SU-DHL-6 (cell line): ENCODE data around the gene KAZN.

Experiments
- H2AFZ ChIP-seq: fragments of 200-600 bp; sonication (generic); 2 replicates; pipeline ENCODE4 v1.6.1; 2014; ENCODE audit warnings: low read depth, mild to moderate bottlenecking, moderate library complexity, mixed read lengths, antibody characterized with exemption, low read length; ENCODE audit not compliant: severe bottlenecking
- H3F3A ChIP-seq: fragments of 200-600 bp; shearing (Covaris generic); 2 replicates; pipeline ENCODE4 v1.6.0; 2016; ENCODE audit warnings: antibody characterized with exemption, mild to moderate bottlenecking; ENCODE audit not compliant: insufficient read depth
- H3K27ac ChIP-seq: fragments of 200-600 bp; sonication (generic); 2 replicates; pipeline ENCODE4 v1.5.1; 2016; ENCODE audit warnings: low read depth, mild to moderate bottlenecking, low read length, moderate library complexity, mixed read lengths
- H3K27me3 ChIP-seq: fragments of 200-600 bp; sonication (generic), shearing (Covaris generic); 2 replicates; pipeline ENCODE4 v1.6.0; 2014; ENCODE audit warnings: mild to moderate bottlenecking, low read length
- H3K36me3 ChIP-seq: fragments of 200-600 bp; sonication (generic); 2 replicates; pipeline ENCODE4 v1.6.1; 2014; ENCODE audit warnings: mild to moderate bottlenecking, low read length, mixed read lengths
- H3K4me2 ChIP-seq: fragments of 300-600, 200-600 bp; shearing (Covaris generic), sonication (generic); 2 replicates; pipeline ENCODE4 v1.6.0; 2014; ENCODE audit warnings: low read length, low read depth, mild to moderate bottlenecking; ENCODE audit not compliant: poor library complexity, severe bottlenecking
- H3K4me3 ChIP-seq: fragments of 200-600 bp; sonication (generic); 2 replicates; pipeline ENCODE4 v1.5.1; 2014; ENCODE audit warnings: antibody characterized with exemption, low read length, mild to moderate bottlenecking, mixed read lengths; ENCODE audit not compliant: insufficient read depth, poor library complexity, severe bottlenecking
- H3K79me2 ChIP-seq: fragments of 200-600 bp; sonication (generic); 2 replicates; pipeline ENCODE4 v1.6.1; 2014; ENCODE audit warnings: mild to moderate bottlenecking, low read length, moderate library complexity; ENCODE audit not compliant: insufficient read depth
- H3K9ac ChIP-seq: fragments of 200-600 bp; sonication (generic); 2 replicates; pipeline ENCODE4 v1.7.0; 2014; ENCODE audit warnings: mild to moderate bottlenecking, low read length
- H3K9me2 ChIP-seq: fragments of 200-600 bp; sonication (generic); replicated peaks from 2 replicates; pipeline ENCODE4 v1.6.1; 2014; ENCODE audit warnings: low read length; ENCODE audit not compliant: insufficient read depth
- H3K9me3 ChIP-seq: fragments of 200-600 bp; sonication (generic); 2 replicates; pipeline ENCODE4 v1.6.1; 2014; ENCODE audit warnings: low read length, mixed read lengths; ENCODE audit not compliant: insufficient read depth
- H4K20me1 ChIP-seq: fragments of 200-600 bp; sonication (generic); 2 replicates; pipeline ENCODE4 v1.6.1; 2014; ENCODE audit warnings: low read depth, mild to moderate bottlenecking, antibody characterized with exemption, low read length, moderate library complexity, mixed read lengths
- EZH2phosphoT487 ChIP-seq: fragments of 200-600 bp; sonication (generic), shearing (Covaris generic); conservative IDR thresholded peaks from 2 replicates; pipeline ENCODE4 v1.6.1; 2018; ENCODE audit warnings: mild to moderate bottlenecking, antibody characterized with exemption, low read length, moderate library complexity, mixed read lengths
- TF ChIP-seq, protein P1 (sequence below): fragments of 200-600 bp; sonication (generic); IDR thresholded peaks from one replicate; pipeline ENCODE4 v1.5.1; 2017; ENCODE audit warnings: antibody characterized with exemption, mild to moderate bottlenecking, low read length, moderate library complexity; ENCODE audit not compliant: insufficient read depth, poor library complexity, severe bottlenecking

KAZN gene

DNA sequence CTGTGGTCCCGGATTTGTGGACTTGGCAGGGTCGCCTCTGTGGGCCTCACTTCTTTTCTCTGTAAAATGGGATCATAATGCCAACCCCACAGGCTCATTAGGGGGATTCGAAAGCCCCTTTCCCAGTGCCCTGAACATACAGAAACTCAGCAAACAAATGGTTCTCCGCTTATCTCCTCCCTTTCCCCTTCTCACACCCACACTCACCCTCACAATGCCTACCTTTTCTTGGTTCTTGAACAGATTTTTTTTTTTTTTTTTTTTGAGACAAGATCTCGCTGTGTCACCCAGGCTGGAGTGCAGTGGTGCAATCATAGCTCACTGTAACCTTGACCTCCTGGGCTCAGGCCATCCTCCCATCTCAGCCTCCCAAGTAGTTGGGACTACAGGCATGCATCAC lies 175.7 kb downstream of the KAZN start:
- Histone ChIP-seq H3K36me3 (no peaks in the 10 kb centered on the region), H3K4me3 (no peak overlapping the region), H3F3A (no peaks in the 10 kb centered on the region), H3K9me2 (no peaks in the 10 kb centered on the region), H3K9ac (no peak overlapping the region), H3K27ac (no peak overlapping the region), H3K4me2 (no peak overlapping the region), H4K20me1 (no peaks in the 10 kb centered on the region), H2AFZ (no peak overlapping the region), H3K9me3 (no peaks in the 10 kb centered on the region), H3K27me3 (no peaks in the 10 kb centered on the region), H3K79me2 (no peaks in the 10 kb centered on the region)
- TF ChIP-seq, protein P1, sequence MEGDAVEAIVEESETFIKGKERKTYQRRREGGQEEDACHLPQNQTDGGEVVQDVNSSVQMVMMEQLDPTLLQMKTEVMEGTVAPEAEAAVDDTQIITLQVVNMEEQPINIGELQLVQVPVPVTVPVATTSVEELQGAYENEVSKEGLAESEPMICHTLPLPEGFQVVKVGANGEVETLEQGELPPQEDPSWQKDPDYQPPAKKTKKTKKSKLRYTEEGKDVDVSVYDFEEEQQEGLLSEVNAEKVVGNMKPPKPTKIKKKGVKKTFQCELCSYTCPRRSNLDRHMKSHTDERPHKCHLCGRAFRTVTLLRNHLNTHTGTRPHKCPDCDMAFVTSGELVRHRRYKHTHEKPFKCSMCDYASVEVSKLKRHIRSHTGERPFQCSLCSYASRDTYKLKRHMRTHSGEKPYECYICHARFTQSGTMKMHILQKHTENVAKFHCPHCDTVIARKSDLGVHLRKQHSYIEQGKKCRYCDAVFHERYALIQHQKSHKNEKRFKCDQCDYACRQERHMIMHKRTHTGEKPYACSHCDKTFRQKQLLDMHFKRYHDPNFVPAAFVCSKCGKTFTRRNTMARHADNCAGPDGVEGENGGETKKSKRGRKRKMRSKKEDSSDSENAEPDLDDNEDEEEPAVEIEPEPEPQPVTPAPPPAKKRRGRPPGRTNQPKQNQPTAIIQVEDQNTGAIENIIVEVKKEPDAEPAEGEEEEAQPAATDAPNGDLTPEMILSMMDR, result no peak
- no peak for TF ChIP-seq EZH2phosphoT487

DNA sequence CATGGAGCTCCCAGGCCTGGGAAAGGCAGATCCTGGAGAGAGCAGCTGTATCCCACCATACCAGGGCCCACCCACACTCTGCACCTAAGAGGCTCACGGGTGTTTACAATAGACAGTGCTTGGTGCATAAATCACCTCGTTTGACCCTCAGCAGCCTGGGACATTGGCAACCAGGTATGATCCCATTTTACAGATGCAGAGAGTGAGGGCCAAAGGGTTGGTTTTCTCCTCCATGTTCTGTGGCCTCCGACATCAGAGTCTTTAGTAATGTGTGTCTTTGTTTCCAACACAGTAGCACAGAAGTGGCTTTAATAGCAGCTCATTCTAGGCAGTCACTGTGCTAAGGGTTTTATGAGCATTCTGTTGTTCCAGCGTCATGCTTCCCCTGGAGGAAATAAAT lies 176.5 kb downstream of the KAZN start:
- Histone ChIP-seq H4K20me1 (no peaks in the 10 kb centered on the region), H3K4me3 (no peak overlapping the region), H3K9ac (no peak overlapping the region), H3K4me2 (no peak overlapping the region), H3K79me2 (no peaks in the 10 kb centered on the region), H3K9me2 (no peaks in the 10 kb centered on the region), H3K36me3 (no peaks in the 10 kb centered on the region), H3F3A (no peaks in the 10 kb centered on the region), H3K9me3 (no peaks in the 10 kb centered on the region), H3K27me3 (no peaks in the 10 kb centered on the region), H3K27ac (no peak overlapping the region), H2AFZ (no peak overlapping the region)
- TF ChIP-seq EZH2phosphoT487, result no peak
- TF ChIP-seq, protein P1, result no peak

DNA sequence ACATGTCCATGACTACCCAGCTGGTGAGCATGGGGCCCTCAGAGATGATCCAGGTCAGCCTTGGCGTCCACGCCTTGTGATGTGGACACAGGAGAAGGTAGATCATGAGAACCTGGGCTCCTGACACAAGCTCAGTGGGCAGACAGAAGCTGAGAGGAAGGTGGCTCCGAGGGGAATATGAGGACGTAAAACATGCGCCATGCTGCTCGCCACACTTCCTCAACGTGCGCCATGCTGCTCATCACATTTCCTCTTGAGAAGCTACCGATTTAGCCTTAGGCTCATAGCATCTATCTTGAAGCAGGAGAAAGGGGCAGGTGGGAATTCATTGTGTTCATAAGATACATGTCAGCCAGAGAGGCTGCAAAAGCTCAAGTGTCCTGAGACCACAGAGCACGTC lies 176.9 kb downstream of the KAZN start:
- H3K9me3 ChIP-seq, result no peaks in the 10 kb centered on the region
- TF ChIP-seq EZH2phosphoT487, result no peak
- TF ChIP-seq, protein P1, result no peak
- no peaks in the 10 kb centered on the region for H3F3A ChIP-seq
- H3K27me3 ChIP-seq, result no peaks in the 10 kb centered on the region
- no peak overlapping the region for H3K4me3 ChIP-seq
- no peak overlapping the region for H2AFZ ChIP-seq
- no peaks in the 10 kb centered on the region for H4K20me1 ChIP-seq
- H3K4me2 ChIP-seq, result no peak overlapping the region
- no peaks in the 10 kb centered on the region for H3K36me3 ChIP-seq
- no peaks in the 10 kb centered on the region for H3K9me2 ChIP-seq
- H3K9ac ChIP-seq, result no peak overlapping the region
- H3K79me2 ChIP-seq, result no peaks in the 10 kb centered on the region
- no peak overlapping the region for H3K27ac ChIP-seq
